Measurements from ENCODE around the gene AOPEP. TPM values are rescaled to one million over a fixed set of nuclear protein-coding genes. Genes with fewer than 3 reads are reported as not detected.

Gene AOPEP
- total RNA-seq, 1 experiment from 2014 or later, result 14.4 TPM

DNA sequence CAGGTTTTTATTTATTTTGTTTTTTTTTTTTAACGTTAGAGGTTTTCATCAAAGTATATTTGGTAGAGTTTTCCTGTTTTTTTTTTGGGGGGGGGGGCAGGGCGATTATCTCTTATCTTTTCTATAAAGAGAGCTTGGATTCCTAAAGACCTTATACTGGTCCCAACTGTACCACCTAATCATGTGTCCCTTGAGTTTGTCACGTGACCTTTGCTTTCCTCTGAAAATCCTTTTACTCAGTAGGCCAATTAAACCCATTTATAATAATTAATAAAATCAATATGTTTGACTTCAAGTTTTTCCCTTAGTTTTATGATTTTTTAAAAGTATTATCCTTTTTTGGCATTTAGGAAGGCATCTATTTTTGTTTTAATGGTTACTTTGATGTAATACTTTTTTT, 286.4 kb downstream of the AOPEP start:
- DNase-seq (ENCODE audit: low spot score) (no peak), ATAC-seq (no peak)
- Mint-ChIP-seq H3K27me3 (ENCODE audit: low read depth) (no peaks in the 10 kb centered on the region), H3K36me3 (no peaks in the 10 kb centered on the region), H3K9me3 (no peaks in the 10 kb centered on the region), H3K27ac (no peak overlapping the region), H3K4me1 (peaks cover 3% of the 10 kb centered on the region; the same call in 1 of the 2 replicates), H3K4me3 (no peak overlapping the region)
- POLR2A ChIA-PET, result interaction anchor here (0.7 kb wide), 1 partner anchor 223 kb away, joined by 4 read pairs; no protein-coding TSS in a partner anchor
- CTCF ChIA-PET, result no interaction called here
- TF ChIP-seq KAT7 (CRISPR knock-in tag; IDR thresholded peaks at IDR 0.05; ENCODE audit: borderline replicate concordance), result no peak
- no peak for TF ChIP-seq CREB1 (CRISPR knock-in tag; IDR thresholded peaks at IDR 0.05)
- no peak for TF ChIP-seq GABPB1 (CRISPR knock-in tag; IDR thresholded peaks at IDR 0.05)
- no peak for TF ChIP-seq ZNF263 (CRISPR knock-in tag; IDR thresholded peaks at IDR 0.05; ENCODE audit: low read depth)
- TF ChIP-seq STAT6 (CRISPR knock-in tag; conservative IDR thresholded peaks at IDR 0.05; ENCODE audit: low read depth), result no peak
- TF ChIP-seq JAZF1 (CRISPR knock-in tag; IDR thresholded peaks at IDR 0.05), result no peak
- TF ChIP-seq, protein P1, sequence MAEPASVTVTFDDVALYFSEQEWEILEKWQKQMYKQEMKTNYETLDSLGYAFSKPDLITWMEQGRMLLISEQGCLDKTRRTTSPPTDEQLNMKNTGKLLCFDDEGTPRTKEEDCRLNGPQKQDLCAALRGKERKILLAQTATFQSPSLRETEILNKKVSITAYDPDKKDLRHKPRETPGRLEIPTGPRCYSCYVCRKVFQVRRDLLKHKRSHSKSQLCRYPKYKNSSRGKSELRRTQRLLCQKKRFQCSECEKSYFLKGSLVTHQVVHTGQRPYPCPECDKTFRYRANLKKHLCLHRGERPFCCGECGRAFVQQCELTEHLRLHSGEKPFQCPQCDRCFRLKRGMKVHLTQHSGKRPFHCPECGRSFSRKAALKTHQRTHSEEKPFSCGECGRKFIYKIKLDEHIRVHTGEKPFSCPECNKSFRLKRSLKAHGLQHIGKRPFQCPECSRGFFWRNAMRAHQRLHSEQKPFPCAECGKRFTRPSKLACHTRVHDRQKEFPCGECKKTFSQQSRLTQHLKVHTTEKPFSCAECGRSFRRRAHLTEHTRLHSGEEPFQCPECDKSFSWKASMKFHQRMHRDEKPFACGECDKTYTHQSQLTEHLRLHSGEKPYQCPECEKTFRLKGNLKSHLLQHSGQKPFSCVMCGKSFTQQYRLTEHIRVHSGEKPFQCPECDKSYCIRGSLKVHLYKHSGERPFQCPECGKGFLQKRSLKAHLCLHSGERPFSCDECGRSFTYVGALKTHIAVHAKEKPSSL (CRISPR knock-in tag; conservative IDR thresholded peaks at IDR 0.05), result no peak
- TF ChIP-seq ERG (CRISPR knock-in tag; IDR thresholded peaks at IDR 0.05), result no peak
- no peak for TF ChIP-seq ATF1 (CRISPR knock-in tag; IDR thresholded peaks at IDR 0.05)
- no peak for TF ChIP-seq NFE2L1 (CRISPR knock-in tag; IDR thresholded peaks at IDR 0.05)
- TF ChIP-seq FOXP1 (CRISPR knock-in tag; IDR thresholded peaks at IDR 0.05; ENCODE audit: borderline replicate concordance), result no peak
- TF ChIP-seq ZNF671 (CRISPR knock-in tag; IDR thresholded peaks at IDR 0.05), result no peak

- ATAC-seq (no peak), DNase-seq (ENCODE audit: low spot score) (no peak)
- CTCF ChIA-PET, result no interaction called here
- H3K4me1 Mint-ChIP-seq, result no peaks in the 10 kb centered on the region
- POLR2A ChIA-PET, result no interaction called here
- peaks cover 2% of the 10 kb centered on the region; the same call in 1 of the 2 replicates for H3K36me3 Mint-ChIP-seq
- H3K27ac Mint-ChIP-seq, result no peak overlapping the region
- H3K9me3 Mint-ChIP-seq, result no peaks in the 10 kb centered on the region
- H3K4me3 Mint-ChIP-seq, result no peak overlapping the region
- H3K27me3 Mint-ChIP-seq (ENCODE audit: low read depth), result no peaks in the 10 kb centered on the region
- TF ChIP-seq E2F1 (CRISPR knock-in tag; IDR thresholded peaks at IDR 0.05) (no peak), AR (CRISPR knock-in tag; IDR thresholded peaks at IDR 0.05) (no peak), EMX1 (CRISPR knock-in tag; IDR thresholded peaks at IDR 0.05) (no peak)
- TF ChIP-seq, protein P2, sequence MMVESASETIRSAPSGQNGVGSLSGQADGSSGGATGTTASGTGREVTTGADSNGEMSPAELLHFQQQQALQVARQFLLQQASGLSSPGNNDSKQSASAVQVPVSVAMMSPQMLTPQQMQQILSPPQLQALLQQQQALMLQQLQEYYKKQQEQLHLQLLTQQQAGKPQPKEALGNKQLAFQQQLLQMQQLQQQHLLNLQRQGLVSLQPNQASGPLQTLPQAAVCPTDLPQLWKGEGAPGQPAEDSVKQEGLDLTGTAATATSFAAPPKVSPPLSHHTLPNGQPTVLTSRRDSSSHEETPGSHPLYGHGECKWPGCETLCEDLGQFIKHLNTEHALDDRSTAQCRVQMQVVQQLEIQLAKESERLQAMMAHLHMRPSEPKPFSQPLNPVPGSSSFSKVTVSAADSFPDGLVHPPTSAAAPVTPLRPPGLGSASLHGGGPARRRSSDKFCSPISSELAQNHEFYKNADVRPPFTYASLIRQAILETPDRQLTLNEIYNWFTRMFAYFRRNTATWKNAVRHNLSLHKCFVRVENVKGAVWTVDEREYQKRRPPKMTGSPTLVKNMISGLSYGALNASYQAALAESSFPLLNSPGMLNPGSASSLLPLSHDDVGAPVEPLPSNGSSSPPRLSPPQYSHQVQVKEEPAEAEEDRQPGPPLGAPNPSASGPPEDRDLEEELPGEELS (CRISPR knock-in tag; IDR thresholded peaks at IDR 0.05), result no peak
These were observed 288.4 kb downstream of the AOPEP start for GRCh38 chr9:95014917-95015316.

All from WTC11 (cell line).